A549 treated with dexamethasone at 1 μM for 4 hours (cell line): Measurements from ENCODE around the gene CDCP2. TPM values are rescaled to one million over a fixed set of nuclear protein-coding genes. Genes with fewer than 3 reads are reported as not detected.

Experiments
- total RNA-seq: library from RNA; stranded (reverse); fragments of 200-300 nt; extraction: Qiagen RNA extraction; gene quantifications from 5 replicates; pipeline ENCODE4 v1.2.3, GENCODE V29; 2022

The CDCP2 gene
- not detected in 5 replicates for total RNA-seq

DNA sequence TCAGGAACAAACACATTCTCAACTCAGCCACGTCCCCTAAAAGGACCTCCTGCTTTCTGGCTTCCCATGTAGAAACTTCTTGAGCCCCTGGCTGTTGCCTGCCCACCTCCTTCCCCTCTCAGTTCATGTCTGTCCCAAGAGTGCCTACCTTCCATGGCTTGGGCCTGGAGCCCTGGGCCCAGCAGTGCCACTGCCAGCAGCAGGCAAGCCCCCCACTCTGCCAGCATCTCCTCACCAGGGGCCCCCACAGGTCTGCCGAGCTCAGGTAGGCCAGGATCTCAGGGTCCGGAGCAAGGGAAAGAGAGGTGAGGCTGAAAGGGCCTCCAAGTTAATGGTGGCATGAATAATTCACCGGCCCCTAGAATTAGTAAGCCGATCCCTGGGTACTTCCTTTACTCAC lies at the start of gene CDCP2:
TSS of gene CDCP2 (minus strand) at position 305 of the 400 bp plus-strand sequence. CDS start at position 227, 78 bp downstream.

DNA sequence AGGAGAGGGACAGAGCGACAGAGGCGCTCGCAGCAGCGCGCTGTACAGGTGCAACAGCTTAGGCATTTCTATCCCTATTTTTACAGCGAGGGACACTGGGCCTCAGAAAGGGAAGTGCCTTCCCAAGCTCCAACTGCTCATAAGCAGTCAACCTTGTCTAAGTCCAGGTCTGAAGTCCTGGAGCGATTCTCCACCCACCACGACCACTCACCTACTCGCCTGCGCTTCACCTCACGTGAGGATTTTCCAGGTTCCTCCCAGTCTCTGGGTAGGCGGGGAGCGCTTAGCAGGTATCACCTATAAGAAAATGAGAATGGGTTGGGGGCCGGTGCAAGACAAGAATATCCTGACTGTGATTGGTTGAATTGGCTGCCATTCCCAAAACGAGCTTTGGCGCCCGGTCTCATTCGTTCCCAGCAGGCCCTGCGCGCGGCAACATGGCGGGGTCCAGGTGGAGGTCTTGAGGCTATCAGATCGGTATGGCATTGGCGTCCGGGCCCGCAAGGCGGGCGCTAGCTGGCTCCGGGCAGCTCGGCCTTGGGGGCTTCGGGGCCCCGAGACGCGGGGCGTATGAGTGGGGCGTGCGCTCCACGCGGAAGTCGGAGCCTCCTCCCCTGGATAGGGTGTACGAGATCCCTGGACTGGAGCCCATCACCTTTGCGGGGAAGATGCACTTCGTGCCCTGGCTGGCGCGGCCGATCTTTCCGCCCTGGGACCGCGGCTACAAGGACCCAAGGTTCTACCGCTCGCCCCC lies 47.1 kb upstream of the CDCP2 start, which contains the start of the genes CYB5RL and MRPL37:
TSS of gene CYB5RL (minus strand) at position 266 of the 754 bp plus-strand sequence. CDS start 4,414 bp downstream, outside the sequence.
TSS of gene MRPL37 (plus strand) at position 403 of the 754 bp plus-strand sequence. CDS start at position 480, 77 bp downstream.

Other genes with a start within 250 kb of the CDCP2 start
- gene IFT25, start 207.3 kb downstream of the CDCP2 start, total RNA-seq = 29.0 to 42.6 TPM (median 31.2 TPM) in 5 replicates
- 27.4 to 29.8 TPM (median 28.2 TPM) in 5 replicates for gene LRRC42, start 206.7 kb downstream of the CDCP2 start, total RNA-seq
- gene LDLRAD1, start 134.8 kb downstream of the CDCP2 start, total RNA-seq = not detected in 5 replicates
- 104 to 119 TPM (median 111 TPM) in 5 replicates for gene TMEM59, start 99.8 kb downstream of the CDCP2 start, total RNA-seq
- gene TCEANC2, start 99.4 kb downstream of the CDCP2 start, total RNA-seq = 1.7 to 2.7 TPM (median 2.4 TPM) in 5 replicates
- 2.0 to 3.7 TPM (median 3.3 TPM) in 5 replicates for gene CYB5RL, start 47.0 kb upstream of the CDCP2 start, total RNA-seq
- gene MRPL37, start 47.2 kb upstream of the CDCP2 start, total RNA-seq = 82.1 to 98.1 TPM (median 95.9 TPM) in 5 replicates